Ishikawa (cell line): ENCODE measurements around the gene MPO.

ENCODE experiments used
- CEBPB ChIP-seq: IDR thresholded peaks from 2 replicates; pipeline ENCODE4 v1.6.1; 2012
- CREB1 ChIP-seq: IDR thresholded peaks from 2 replicates; pipeline ENCODE4 v1.6.1; 2012; ENCODE audit warnings: low read depth
- EGR1 ChIP-seq: IDR thresholded peaks from 2 replicates; pipeline ENCODE4 v1.6.1; 2012
- EP300 ChIP-seq: IDR thresholded peaks from 2 replicates; pipeline ENCODE4 v1.6.1; 2012; ENCODE audit warnings: borderline replicate concordance
- FOXM1 ChIP-seq: IDR thresholded peaks from 2 replicates; pipeline ENCODE4 v1.6.1; 2012; ENCODE audit warnings: low read depth, borderline replicate concordance
- MAX ChIP-seq: IDR thresholded peaks from 2 replicates; pipeline ENCODE4 v1.6.1; 2012
- NFIC ChIP-seq: IDR thresholded peaks from 2 replicates; pipeline ENCODE4 v1.6.1; 2012
- RAD21 ChIP-seq: IDR thresholded peaks from 2 replicates; pipeline ENCODE4 v1.6.1; 2012; ENCODE audit warnings: low read depth
- REST ChIP-seq: IDR thresholded peaks from 2 replicates; pipeline ENCODE4 v1.6.1; 2012; ENCODE audit warnings: low read depth, mild to moderate bottlenecking
- TAF1 ChIP-seq: IDR thresholded peaks from 2 replicates; pipeline ENCODE4 v1.6.1; 2012; ENCODE audit warnings: low read depth, mild to moderate bottlenecking
- TCF12 ChIP-seq: IDR thresholded peaks from 2 replicates; pipeline ENCODE4 v1.6.1; 2012; ENCODE audit warnings: low read depth
- TEAD4 ChIP-seq: IDR thresholded peaks from 2 replicates; pipeline ENCODE4 v1.6.1; 2012
- USF1 ChIP-seq: IDR thresholded peaks from 2 replicates; pipeline ENCODE4 v1.6.1; 2012
- YY1 ChIP-seq: IDR thresholded peaks from 2 replicates; pipeline ENCODE4 v1.6.1; 2012; ENCODE audit warnings: low read depth
- ZBTB7A ChIP-seq: IDR thresholded peaks from 2 replicates; pipeline ENCODE4 v1.6.1; 2012; ENCODE audit warnings: low read depth

Gene MPO

GRCh38 chr17:58320163-58320558, 39.4 kb upstream of the MPO start:
- TF ChIP-seq TEAD4: no peak
- no peak for TF ChIP-seq EP300
- no peak for TF ChIP-seq FOXM1
- TF ChIP-seq REST: no peak
- no peak for TF ChIP-seq USF1
- TF ChIP-seq NFIC: no peak
- TF ChIP-seq CEBPB: no peak
- TF ChIP-seq TCF12: no peak
- no peak for TF ChIP-seq EGR1
- TF ChIP-seq TAF1: no peak
- TF ChIP-seq MAX: no peak
- TF ChIP-seq YY1: no peak
- TF ChIP-seq CREB1: no peak
- no peak for TF ChIP-seq ZBTB7A
- no peak for TF ChIP-seq RAD21

- TF ChIP-seq CEBPB: no peak
- TF ChIP-seq CREB1: no peak
- no peak for TF ChIP-seq TAF1
- TF ChIP-seq USF1: no peak
- TF ChIP-seq REST: no peak
- no peak for TF ChIP-seq FOXM1
- TF ChIP-seq NFIC: no peak
- TF ChIP-seq TEAD4: no peak
- no peak for TF ChIP-seq MAX
- no peak for TF ChIP-seq TCF12
- TF ChIP-seq RAD21: no peak
- no peak for TF ChIP-seq YY1
Measured at GRCh38 chr17:58319173-58320162, 38.7 kb upstream of the MPO start.

GRCh38 chr17:58318627-58319172, 38.0 kb upstream of the MPO start:
- TF ChIP-seq CEBPB (no peak), NFIC (no peak), MAX (no peak), USF1 (no peak), TCF12 (no peak), EGR1 (no peak), EP300 (no peak), FOXM1 (no peak), REST (no peak), YY1 (no peak), RAD21 (no peak)
